DND-41 (cell line): ENCODE data around the gene PPP6C.
"Not testable (repeated sequence)": the region's sequence is repeated elsewhere in the genome, so short reads cannot be mapped to it uniquely, and the experiment has no call there.

Source experiments
- ATAC-seq: fragments of 200-7000 bp; cut with Tn5 transposase; 3 replicates; pipeline ENCODE4 v1.9.1; 2021; ENCODE audit warnings: low read depth; ENCODE audit not compliant: insufficient read depth
- DNase-seq: peaks from one replicate; pipeline ENCODE4 v3.0.0-alpha.2; 2020
- H2AFZ ChIP-seq: 2 replicates; pipeline ENCODE4 v1.6.0; 2012; ENCODE audit warnings: low read depth, low read length
- H3K27ac ChIP-seq: 2 replicates; pipeline ENCODE4 v1.5.1; 2012; ENCODE audit warnings: low read length, inconsistent platforms
- H3K27me3 ChIP-seq: fragments of 200-600 bp; sonication (generic); 2 replicates; pipeline ENCODE4 v1.6.0; 2012; ENCODE audit warnings: low read length, mild to moderate bottlenecking, inconsistent platforms; ENCODE audit not compliant: insufficient read depth, poor library complexity
- H3K36me3 ChIP-seq: 2 replicates; pipeline ENCODE4 v1.5.1; 2012; ENCODE audit warnings: low read length, inconsistent platforms; ENCODE audit not compliant: insufficient read depth
- H3K4me1 ChIP-seq: 2 replicates; pipeline ENCODE4 v1.5.1; 2012; ENCODE audit warnings: mild to moderate bottlenecking, low read length; ENCODE audit not compliant: insufficient read depth
- H3K4me2 ChIP-seq: 2 replicates; pipeline ENCODE4 v1.6.0; 2012; ENCODE audit warnings: mild to moderate bottlenecking, moderate library complexity, low read length, inconsistent platforms; ENCODE audit not compliant: insufficient read depth
- H3K4me3 ChIP-seq, 2 experiments: fragments of 200-600 bp in 1 of 2; shearing (Covaris generic) in 1 of 2; 2 replicates each; pipeline ENCODE4 v1.5.1; 2012 to 2016; ENCODE audit warnings: inconsistent platforms in 2 of 2, low read length in 2 of 2, mild to moderate bottlenecking in 2 of 2, low read depth in 1 of 2, moderate library complexity in 1 of 2
- H3K79me2 ChIP-seq: 2 replicates; pipeline ENCODE4 v1.6.0; 2012; ENCODE audit warnings: low read length, inconsistent platforms; ENCODE audit not compliant: insufficient read depth
- H3K9ac ChIP-seq: 2 replicates; pipeline ENCODE4 v1.6.0; 2012; ENCODE audit warnings: low read depth, mild to moderate bottlenecking, inconsistent platforms, low read length, moderate library complexity
- H3K9me3 ChIP-seq: 2 replicates; pipeline ENCODE4 v1.5.1; 2012; ENCODE audit warnings: low read length, moderate library complexity, mild to moderate bottlenecking, inconsistent platforms; ENCODE audit not compliant: insufficient read depth, severe bottlenecking
- H4K20me1 ChIP-seq: 2 replicates; pipeline ENCODE4 v1.6.0; 2012; ENCODE audit warnings: low read length; ENCODE audit not compliant: insufficient read depth
- EZH2 ChIP-seq: IDR thresholded peaks from 3 replicates; pipeline ENCODE4 v1.6.1; 2012; ENCODE audit warnings: borderline replicate concordance, low read depth, mild to moderate bottlenecking, moderate library complexity, low read length, inconsistent platforms; ENCODE audit not compliant: severe bottlenecking
- TF ChIP-seq, protein P1 (sequence below): IDR thresholded peaks from 2 replicates; pipeline ENCODE4 v1.5.1; 2012; ENCODE audit warnings: borderline replicate concordance, low read length, moderate library complexity, mild to moderate bottlenecking; ENCODE audit not compliant: poor library complexity, severe bottlenecking; ENCODE audit errors: extremely low read depth

The PPP6C gene

DNA sequence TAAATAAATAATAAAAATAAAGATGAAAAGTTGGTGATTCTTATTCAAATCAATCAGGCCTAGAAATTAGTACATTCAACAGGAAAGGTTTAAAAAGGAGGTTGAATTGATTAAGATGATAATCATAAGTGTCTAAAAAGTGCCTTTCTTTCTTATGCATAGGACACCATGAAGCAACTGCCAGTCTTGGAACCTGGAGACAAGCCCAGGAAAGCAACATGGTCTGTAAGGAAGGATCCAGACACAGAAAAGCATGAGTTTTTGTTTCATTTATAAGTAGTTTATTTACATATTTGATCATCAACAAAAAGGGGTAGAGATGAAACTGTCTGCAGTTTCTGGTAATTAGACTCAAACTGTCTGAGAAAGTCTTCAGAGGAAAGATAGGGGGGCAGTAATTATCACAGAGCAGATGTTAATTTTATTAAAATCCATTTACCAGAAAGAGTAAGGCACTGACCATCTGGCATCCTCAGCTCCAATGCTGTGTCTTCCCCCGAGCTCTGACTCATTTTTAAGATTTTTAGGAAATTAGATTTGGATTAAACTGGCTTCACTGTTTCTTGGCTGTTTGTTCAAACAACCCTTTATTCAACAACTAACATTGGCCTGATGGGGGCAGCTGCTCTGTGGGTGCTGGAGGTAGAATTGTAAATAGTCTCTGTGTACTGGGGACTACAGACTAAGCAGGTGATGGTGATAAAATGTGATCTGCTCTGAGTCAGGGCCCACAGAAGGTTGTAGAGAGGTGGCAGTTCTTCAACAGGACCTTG, 13.4 kb upstream of the PPP6C start:
- peaks cover 7% of the 10 kb centered on the region for H3K79me2 ChIP-seq
- H3K36me3 ChIP-seq: peaks cover 11% of the 10 kb centered on the region; the same call in 1 of the 2 replicates
- no peaks in the 10 kb centered on the region for H3K9me3 ChIP-seq
- TF ChIP-seq, protein P1, sequence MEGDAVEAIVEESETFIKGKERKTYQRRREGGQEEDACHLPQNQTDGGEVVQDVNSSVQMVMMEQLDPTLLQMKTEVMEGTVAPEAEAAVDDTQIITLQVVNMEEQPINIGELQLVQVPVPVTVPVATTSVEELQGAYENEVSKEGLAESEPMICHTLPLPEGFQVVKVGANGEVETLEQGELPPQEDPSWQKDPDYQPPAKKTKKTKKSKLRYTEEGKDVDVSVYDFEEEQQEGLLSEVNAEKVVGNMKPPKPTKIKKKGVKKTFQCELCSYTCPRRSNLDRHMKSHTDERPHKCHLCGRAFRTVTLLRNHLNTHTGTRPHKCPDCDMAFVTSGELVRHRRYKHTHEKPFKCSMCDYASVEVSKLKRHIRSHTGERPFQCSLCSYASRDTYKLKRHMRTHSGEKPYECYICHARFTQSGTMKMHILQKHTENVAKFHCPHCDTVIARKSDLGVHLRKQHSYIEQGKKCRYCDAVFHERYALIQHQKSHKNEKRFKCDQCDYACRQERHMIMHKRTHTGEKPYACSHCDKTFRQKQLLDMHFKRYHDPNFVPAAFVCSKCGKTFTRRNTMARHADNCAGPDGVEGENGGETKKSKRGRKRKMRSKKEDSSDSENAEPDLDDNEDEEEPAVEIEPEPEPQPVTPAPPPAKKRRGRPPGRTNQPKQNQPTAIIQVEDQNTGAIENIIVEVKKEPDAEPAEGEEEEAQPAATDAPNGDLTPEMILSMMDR: peak; percentile 6
- no peak for TF ChIP-seq EZH2
- H3K4me3 ChIP-seq: no peak overlapping the region
- H3K27me3 ChIP-seq: no peaks in the 10 kb centered on the region
- no peaks in the 10 kb centered on the region for H4K20me1 ChIP-seq
- no peak overlapping the region for H3K27ac ChIP-seq
- DNase-seq (no peak), ATAC-seq (no peak)
- H3K4me2 ChIP-seq: no peak overlapping the region
- H3K9ac ChIP-seq: no peak overlapping the region
- H2AFZ ChIP-seq: no peak overlapping the region
- peaks cover 15% of the 10 kb centered on the region for H3K4me1 ChIP-seq

DNA sequence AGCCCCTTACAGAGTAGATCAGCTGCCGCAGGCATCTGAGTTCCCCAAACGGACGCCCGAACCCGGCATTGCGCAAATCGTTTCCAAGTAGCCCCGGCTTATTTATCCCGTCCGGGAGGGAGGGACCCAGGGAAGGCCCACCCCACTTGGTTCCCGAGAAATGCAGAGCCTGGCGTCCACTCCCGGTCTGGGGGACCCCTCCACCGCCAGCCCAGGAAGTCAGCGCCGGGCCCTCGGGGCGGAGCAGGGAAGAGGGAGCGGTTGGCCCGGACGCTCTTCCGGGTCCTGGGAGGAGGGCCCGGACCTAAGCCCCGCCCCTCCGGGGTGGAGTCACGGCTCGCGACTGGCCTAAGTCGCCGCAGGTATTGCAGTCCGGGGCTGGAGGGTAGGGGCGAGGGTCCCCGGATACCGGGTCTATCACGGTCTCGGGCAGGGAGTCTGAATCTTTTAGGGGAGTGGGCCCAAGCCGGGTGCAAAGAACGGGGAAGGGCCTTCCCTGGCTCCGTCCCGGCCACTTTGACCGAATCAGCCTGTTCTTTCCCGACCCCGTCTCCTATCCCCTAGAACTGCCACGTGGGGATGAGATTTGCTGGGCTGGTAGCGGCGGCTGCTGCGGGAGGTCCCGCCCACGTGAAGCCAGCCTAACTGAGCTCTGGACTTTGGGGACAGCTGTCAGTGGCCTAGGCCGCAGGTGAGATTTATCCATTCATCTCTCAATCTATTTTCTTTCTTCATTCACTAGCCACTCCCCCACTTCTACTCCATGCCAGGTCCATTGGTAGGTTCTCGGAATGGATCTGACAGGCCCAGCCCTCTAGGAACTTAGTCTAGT, 10.8 kb upstream of the PPP6C start, which contains the start of gene RABEPK:
Gene RABEPK (plus strand): TSS at position 327 of the 832 bp plus-strand sequence. CDS start 2,472 bp downstream, outside the sequence.
- Histone ChIP-seq H3K4me3 (peak within 1 kb of the TSS; percentile 58 to 79; a peak in 3 of 4 replicates), H3K4me1 (peaks cover 15% of the 10 kb centered on the region), H3K27ac (peak within 1 kb of the TSS; percentile 87), H4K20me1 (no peaks in the 10 kb centered on the region), H3K27me3 (no peaks in the 10 kb centered on the region), H3K79me2 (peaks cover 7% of the 10 kb centered on the region), H3K4me2 (peak within 1 kb of the TSS; percentile 83), H2AFZ (peak within 1 kb of the TSS; percentile 94), H3K9ac (peak within 1 kb of the TSS; percentile 70), H3K36me3 (peaks cover 4% of the 10 kb centered on the region; the same call in 1 of the 2 replicates), H3K9me3 (no peaks in the 10 kb centered on the region)
- no peak for TF ChIP-seq EZH2
- TF ChIP-seq, protein P1: no peak
- DNase-seq (peak; percentile 88), ATAC-seq (peak; percentile 98)

DNA sequence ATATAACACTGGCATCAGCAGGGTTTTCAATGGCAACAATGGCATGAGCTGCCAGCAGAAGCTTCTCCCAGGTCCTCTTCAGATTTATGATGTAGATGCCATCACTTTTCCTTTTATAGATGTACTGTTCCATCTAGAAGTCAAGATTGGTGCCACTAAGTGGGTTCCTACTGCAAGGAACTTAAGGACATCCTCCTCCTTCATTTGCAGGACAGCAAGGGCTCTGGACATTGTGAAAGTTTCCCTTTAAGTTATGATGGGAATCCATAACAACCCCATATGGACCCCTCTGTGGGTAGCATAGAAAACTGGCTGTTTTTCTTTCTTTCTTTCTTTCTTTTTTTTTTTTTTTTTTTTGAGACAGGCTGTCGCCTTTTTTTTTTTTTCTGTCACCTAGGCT, 6.0 kb upstream of the PPP6C start:
- ATAC-seq, H4K20me1 ChIP-seq, H3K79me2 ChIP-seq, H2AFZ ChIP-seq, H3K27me3 ChIP-seq, H3K4me3 ChIP-seq, DNase-seq, H3K4me2 ChIP-seq, H3K9me3 ChIP-seq, H3K9ac ChIP-seq, H3K27ac ChIP-seq, H3K36me3 ChIP-seq: not testable (repeated sequence)
- H3K4me1 ChIP-seq: peaks cover 15% of the 10 kb centered on the region

DNA sequence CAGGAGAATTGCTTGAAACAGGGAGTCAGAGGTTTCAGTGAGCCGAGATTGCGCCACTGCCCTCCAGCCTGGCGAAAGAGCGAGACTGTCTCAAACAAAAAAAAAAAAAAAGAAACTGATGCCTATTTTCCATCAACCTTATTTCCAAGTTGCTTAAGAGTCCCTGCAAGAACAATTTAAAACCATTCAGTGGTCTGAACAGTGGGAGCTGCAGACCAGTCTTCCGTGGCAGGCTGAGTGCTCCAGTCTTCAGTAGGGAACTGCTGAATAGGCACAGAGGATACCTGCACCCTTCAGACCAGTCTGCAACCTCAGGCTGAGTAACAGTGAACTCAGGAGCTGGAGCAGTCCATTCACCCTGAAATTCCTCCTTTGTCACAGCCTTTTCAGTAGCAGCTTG, 4.9 kb upstream of the PPP6C start:
- not testable (repeated sequence) for H3K27ac ChIP-seq, ATAC-seq, DNase-seq, H4K20me1 ChIP-seq, H2AFZ ChIP-seq, H3K9me3 ChIP-seq, H3K9ac ChIP-seq, H3K36me3 ChIP-seq, H3K4me3 ChIP-seq, H3K27me3 ChIP-seq, H3K4me2 ChIP-seq
- H3K79me2 ChIP-seq: peaks cover 12% of the 10 kb centered on the region
- peaks cover 16% of the 10 kb centered on the region for H3K4me1 ChIP-seq
